Lower lobe of right lung (tissue), 2 donors: ENCODE data around the gene ANKRD33. TPM values are rescaled to one million over a fixed set of nuclear protein-coding genes. Genes with fewer than 3 reads are reported as not detected.

ENCODE experiments used
- ATAC-seq, 2 donors: fragments of 200-7000 bp; cut with Tn5 transposase; one replicate each; pipeline ENCODE4 v1.9.1; 2020 to 2022; ENCODE audit warnings: mild to moderate bottlenecking in 2 of 2, moderate library complexity in 2 of 2
- DNase-seq: peaks from one replicate; pipeline ENCODE4 v3.0.0-alpha.2; 2020
- H3K27ac ChIP-seq: fragments of 200-600 bp; one replicate; pipeline ENCODE4 v1.8.0; 2022
- H3K27me3 ChIP-seq: fragments of 200-600 bp; one replicate; pipeline ENCODE4 v1.8.0; 2022; ENCODE audit warnings: low read depth
- H3K36me3 ChIP-seq: fragments of 200-600 bp; one replicate; pipeline ENCODE4 v1.8.0; 2022; ENCODE audit warnings: mild to moderate bottlenecking
- H3K4me1 ChIP-seq: fragments of 200-600 bp; one replicate; pipeline ENCODE4 v1.8.0; 2022
- H3K4me3 ChIP-seq: fragments of 200-600 bp; one replicate; pipeline ENCODE4 v1.8.0; 2022; ENCODE audit warnings: mild to moderate bottlenecking
- H3K9me3 ChIP-seq: fragments of 200-600 bp; one replicate; pipeline ENCODE4 v1.8.0; 2022
- intact Hi-C: fragments of 100-400 bp; cut with DNase I; formaldehyde crosslinking; loops from one replicate; pipeline ENCODE4 v1.11.0; 2022
- total RNA-seq: library from RNA; stranded (reverse); fragmentation: NEBNext Ultra II Directional; extraction: Animal tissue kit (Norgen Biotek cat#: 25700); gene quantifications from one replicate; pipeline ENCODE4 v1.2.1, GENCODE V29; 2021
- TF ChIP-seq, protein P1 (sequence below): fragments of 200-600 bp; IDR thresholded peaks from one replicate; pipeline ENCODE4 v1.8.0; 2022; ENCODE audit warnings: antibody characterized with exemption, mild to moderate bottlenecking
- donor health status: DM: no; HTN: yes; CAD: no; lungs with severe emphysema.

The ANKRD33 gene
- total RNA-seq, 1 donor from 2014 or later: not detected

DNA sequence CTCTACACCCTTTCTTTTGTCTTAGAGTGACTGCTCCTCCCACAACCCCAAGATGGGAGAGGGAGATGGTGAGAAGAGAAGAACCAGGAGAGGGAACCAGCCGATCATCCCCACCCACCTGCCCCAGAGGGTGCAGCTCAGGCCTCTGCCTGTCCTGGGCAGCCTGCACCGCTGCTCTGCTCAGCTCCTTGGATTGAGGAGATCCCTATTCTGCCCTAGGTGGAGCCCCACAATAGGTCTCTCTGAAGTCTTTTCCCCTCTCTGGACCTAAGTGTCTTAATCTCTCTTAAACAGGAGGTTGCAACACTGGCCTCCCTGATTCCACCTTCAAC is 2.2 kb downstream of the ANKRD33 start:
- Histone ChIP-seq H3K27me3 (no peaks in the 10 kb centered on the region), H3K4me1 (peaks cover 19% of the 10 kb centered on the region), H3K36me3 (no peaks in the 10 kb centered on the region), H3K4me3 (no peak overlapping the region), H3K9me3 (no peaks in the 10 kb centered on the region), H3K27ac (no peak overlapping the region)
- ATAC-seq: no peak
- no peak for DNase-seq
- intact Hi-C loops: no loop called here
- TF ChIP-seq, protein P1, sequence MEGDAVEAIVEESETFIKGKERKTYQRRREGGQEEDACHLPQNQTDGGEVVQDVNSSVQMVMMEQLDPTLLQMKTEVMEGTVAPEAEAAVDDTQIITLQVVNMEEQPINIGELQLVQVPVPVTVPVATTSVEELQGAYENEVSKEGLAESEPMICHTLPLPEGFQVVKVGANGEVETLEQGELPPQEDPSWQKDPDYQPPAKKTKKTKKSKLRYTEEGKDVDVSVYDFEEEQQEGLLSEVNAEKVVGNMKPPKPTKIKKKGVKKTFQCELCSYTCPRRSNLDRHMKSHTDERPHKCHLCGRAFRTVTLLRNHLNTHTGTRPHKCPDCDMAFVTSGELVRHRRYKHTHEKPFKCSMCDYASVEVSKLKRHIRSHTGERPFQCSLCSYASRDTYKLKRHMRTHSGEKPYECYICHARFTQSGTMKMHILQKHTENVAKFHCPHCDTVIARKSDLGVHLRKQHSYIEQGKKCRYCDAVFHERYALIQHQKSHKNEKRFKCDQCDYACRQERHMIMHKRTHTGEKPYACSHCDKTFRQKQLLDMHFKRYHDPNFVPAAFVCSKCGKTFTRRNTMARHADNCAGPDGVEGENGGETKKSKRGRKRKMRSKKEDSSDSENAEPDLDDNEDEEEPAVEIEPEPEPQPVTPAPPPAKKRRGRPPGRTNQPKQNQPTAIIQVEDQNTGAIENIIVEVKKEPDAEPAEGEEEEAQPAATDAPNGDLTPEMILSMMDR: no peak

- H3K36me3 ChIP-seq: no peaks in the 10 kb centered on the region
- H3K4me1 ChIP-seq: peaks cover 25% of the 10 kb centered on the region
- intact Hi-C loops: no loop called here
- H3K27me3 ChIP-seq: no peaks in the 10 kb centered on the region
- no peaks in the 10 kb centered on the region for H3K9me3 ChIP-seq
- H3K4me3 ChIP-seq: no peak overlapping the region
- TF ChIP-seq, protein P1: no peak
- no peak overlapping the region for H3K27ac ChIP-seq
- DNase-seq (no peak), ATAC-seq (no peak)
Observed at GRCh38 chr12:51890511-51891171, 2.7 kb downstream of the ANKRD33 start.

DNA sequence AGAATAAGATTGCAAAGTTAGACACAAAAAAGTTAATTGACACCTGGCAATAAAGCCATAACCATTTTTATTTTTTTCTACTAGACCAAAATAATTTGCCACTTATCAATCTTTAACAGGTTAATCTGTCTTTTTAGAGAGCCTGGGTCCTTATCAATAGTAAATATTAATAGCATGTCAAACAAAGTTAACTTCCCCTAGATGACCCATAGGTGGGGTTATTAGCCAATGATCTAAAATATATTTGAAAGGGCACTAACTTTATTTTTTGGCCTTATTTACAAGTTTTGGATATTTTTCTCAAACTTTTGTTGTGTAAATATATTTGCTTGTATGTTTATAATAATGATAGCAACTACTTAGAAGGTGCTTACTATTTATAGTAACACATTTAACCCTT is 3.9 kb downstream of the ANKRD33 start:
- Histone ChIP-seq H3K9me3 (no peaks in the 10 kb centered on the region), H3K27me3 (no peaks in the 10 kb centered on the region), H3K27ac (no peak overlapping the region), H3K4me3 (no peak overlapping the region), H3K4me1 (peaks cover 30% of the 10 kb centered on the region), H3K36me3 (no peaks in the 10 kb centered on the region)
- no peak for ATAC-seq
- TF ChIP-seq, protein P1: peak; percentile 45
- DNase-seq: no peak
- intact Hi-C loops: no loop called here

- H3K27ac ChIP-seq: no peak overlapping the region
- no peak overlapping the region for H3K4me3 ChIP-seq
- H3K36me3 ChIP-seq: no peaks in the 10 kb centered on the region
- intact Hi-C loops: no loop called here
- no peaks in the 10 kb centered on the region for H3K27me3 ChIP-seq
- no peak for ATAC-seq
- no peak for DNase-seq
- TF ChIP-seq, protein P1: no peak
- H3K9me3 ChIP-seq: no peaks in the 10 kb centered on the region
- H3K4me1 ChIP-seq: peaks cover 43% of the 10 kb centered on the region
Observed at GRCh38 chr12:51893786-51894185, 5.9 kb downstream of the ANKRD33 start.

GRCh38 chr12:51895378-51896135 is 7.7 kb downstream of the ANKRD33 start:
- DNase-seq: no peak
- no peaks in the 10 kb centered on the region for H3K9me3 ChIP-seq
- peaks cover 43% of the 10 kb centered on the region for H3K4me1 ChIP-seq
- H3K36me3 ChIP-seq: no peaks in the 10 kb centered on the region
- intact Hi-C loops: no loop called here
- no peaks in the 10 kb centered on the region for H3K27me3 ChIP-seq
- TF ChIP-seq, protein P1: no peak
- H3K4me3 ChIP-seq: no peak overlapping the region
- peak overlapping the region; percentile 78 for H3K27ac ChIP-seq
- peak in 1 of 2 donors; percentile 4 for ATAC-seq
